Ishikawa (cell line): Measurements from ENCODE around the gene MKKS.

Experiments used
- CEBPB ChIP-seq: IDR thresholded peaks from 2 replicates; pipeline ENCODE4 v1.6.1; 2012
- CREB1 ChIP-seq: IDR thresholded peaks from 2 replicates; pipeline ENCODE4 v1.6.1; 2012; ENCODE audit warnings: low read depth
- EGR1 ChIP-seq: IDR thresholded peaks from 2 replicates; pipeline ENCODE4 v1.6.1; 2012
- EP300 ChIP-seq: IDR thresholded peaks from 2 replicates; pipeline ENCODE4 v1.6.1; 2012; ENCODE audit warnings: borderline replicate concordance
- FOXM1 ChIP-seq: IDR thresholded peaks from 2 replicates; pipeline ENCODE4 v1.6.1; 2012; ENCODE audit warnings: low read depth, borderline replicate concordance
- NFIC ChIP-seq: IDR thresholded peaks from 2 replicates; pipeline ENCODE4 v1.6.1; 2012
- RAD21 ChIP-seq: IDR thresholded peaks from 2 replicates; pipeline ENCODE4 v1.6.1; 2012; ENCODE audit warnings: low read depth
- TAF1 ChIP-seq: IDR thresholded peaks from 2 replicates; pipeline ENCODE4 v1.6.1; 2012; ENCODE audit warnings: low read depth, mild to moderate bottlenecking
- TCF12 ChIP-seq: IDR thresholded peaks from 2 replicates; pipeline ENCODE4 v1.6.1; 2012; ENCODE audit warnings: low read depth
- TEAD4 ChIP-seq: IDR thresholded peaks from 2 replicates; pipeline ENCODE4 v1.6.1; 2012
- YY1 ChIP-seq: IDR thresholded peaks from 2 replicates; pipeline ENCODE4 v1.6.1; 2012; ENCODE audit warnings: low read depth
- ZBTB7A ChIP-seq: IDR thresholded peaks from 2 replicates; pipeline ENCODE4 v1.6.1; 2012; ENCODE audit warnings: low read depth
- TF ChIP-seq, protein P1 (sequence below): IDR thresholded peaks from 2 replicates; pipeline ENCODE4 v1.6.1; 2012; ENCODE audit warnings: low read depth, mild to moderate bottlenecking
- TF ChIP-seq, protein P2 (sequence below): IDR thresholded peaks from 2 replicates; pipeline ENCODE4 v1.6.1; 2012
- TF ChIP-seq, protein P3 (sequence below): IDR thresholded peaks from 2 replicates; pipeline ENCODE4 v1.6.1; 2012

MKKS gene

DNA sequence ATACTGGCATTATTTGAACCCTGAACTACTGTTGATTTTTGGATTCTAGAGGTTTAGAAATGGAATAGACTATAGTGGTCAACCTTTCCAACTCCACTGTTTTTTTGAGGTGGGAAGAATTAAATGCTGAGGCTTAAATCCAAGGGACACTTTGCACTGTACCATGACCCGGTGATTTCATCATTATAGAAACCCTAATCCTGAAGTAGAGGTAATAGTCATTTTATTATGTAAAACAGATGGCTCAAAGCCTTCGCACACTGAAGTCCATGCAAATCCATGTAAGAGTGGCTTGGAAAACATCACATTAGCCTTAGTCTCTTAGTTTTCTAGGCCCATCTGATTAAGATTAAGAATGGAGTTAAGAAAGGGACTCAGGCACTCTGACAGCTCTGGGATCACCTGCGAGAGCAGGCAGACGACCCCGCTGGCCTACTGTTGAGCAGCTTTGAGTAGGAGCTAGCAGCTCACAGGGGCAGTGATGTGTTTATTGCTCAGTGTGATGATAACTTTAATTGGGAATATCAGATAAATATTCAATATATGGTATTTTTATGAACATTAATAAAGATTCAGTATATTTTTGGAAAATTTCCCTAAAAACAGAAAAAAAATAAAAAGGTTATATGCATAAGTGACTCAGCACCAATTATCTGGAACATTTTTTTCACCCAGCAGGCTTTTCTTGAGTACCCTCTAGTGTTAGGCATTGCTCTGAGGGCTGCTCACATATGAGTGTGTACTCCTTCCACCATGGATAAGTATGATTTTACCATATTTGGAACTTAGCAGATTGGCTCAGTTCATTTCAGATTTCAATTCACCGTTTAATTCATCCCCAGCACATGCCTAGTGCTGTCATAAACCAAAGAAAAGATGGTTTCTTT lies 14.5 kb upstream of the MKKS start:
- TF ChIP-seq NFIC = no peak

DNA sequence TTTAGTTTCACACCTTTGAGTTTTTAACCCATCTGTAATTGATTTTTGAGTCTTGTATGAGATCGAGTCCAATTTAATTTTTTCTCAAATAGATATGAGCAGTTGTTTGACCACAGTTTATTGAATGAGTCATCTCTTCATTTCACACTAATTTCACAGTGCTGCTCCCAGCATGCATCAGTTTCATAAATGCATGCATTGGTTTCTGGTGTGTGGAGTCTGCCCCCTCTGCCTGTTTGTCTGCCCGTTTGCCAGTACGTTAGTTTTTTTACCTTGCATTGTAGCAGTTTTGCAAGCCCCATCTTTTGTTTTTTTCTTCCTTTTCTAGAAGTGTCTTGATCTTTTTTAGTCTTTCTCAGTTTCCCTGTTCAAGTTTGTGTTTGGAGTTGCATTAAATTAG lies 13.0 kb upstream of the MKKS start:
- no peak for TF ChIP-seq NFIC
- TF ChIP-seq, protein P1, sequence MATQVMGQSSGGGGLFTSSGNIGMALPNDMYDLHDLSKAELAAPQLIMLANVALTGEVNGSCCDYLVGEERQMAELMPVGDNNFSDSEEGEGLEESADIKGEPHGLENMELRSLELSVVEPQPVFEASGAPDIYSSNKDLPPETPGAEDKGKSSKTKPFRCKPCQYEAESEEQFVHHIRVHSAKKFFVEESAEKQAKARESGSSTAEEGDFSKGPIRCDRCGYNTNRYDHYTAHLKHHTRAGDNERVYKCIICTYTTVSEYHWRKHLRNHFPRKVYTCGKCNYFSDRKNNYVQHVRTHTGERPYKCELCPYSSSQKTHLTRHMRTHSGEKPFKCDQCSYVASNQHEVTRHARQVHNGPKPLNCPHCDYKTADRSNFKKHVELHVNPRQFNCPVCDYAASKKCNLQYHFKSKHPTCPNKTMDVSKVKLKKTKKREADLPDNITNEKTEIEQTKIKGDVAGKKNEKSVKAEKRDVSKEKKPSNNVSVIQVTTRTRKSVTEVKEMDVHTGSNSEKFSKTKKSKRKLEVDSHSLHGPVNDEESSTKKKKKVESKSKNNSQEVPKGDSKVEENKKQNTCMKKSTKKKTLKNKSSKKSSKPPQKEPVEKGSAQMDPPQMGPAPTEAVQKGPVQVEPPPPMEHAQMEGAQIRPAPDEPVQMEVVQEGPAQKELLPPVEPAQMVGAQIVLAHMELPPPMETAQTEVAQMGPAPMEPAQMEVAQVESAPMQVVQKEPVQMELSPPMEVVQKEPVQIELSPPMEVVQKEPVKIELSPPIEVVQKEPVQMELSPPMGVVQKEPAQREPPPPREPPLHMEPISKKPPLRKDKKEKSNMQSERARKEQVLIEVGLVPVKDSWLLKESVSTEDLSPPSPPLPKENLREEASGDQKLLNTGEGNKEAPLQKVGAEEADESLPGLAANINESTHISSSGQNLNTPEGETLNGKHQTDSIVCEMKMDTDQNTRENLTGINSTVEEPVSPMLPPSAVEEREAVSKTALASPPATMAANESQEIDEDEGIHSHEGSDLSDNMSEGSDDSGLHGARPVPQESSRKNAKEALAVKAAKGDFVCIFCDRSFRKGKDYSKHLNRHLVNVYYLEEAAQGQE = no peak
- TF ChIP-seq, protein P2, sequence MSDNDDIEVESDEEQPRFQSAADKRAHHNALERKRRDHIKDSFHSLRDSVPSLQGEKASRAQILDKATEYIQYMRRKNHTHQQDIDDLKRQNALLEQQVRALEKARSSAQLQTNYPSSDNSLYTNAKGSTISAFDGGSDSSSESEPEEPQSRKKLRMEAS = no peak
- no peak for TF ChIP-seq ZBTB7A
- no peak for TF ChIP-seq CREB1
- TF ChIP-seq TEAD4 = no peak
- TF ChIP-seq FOXM1 = no peak

DNA sequence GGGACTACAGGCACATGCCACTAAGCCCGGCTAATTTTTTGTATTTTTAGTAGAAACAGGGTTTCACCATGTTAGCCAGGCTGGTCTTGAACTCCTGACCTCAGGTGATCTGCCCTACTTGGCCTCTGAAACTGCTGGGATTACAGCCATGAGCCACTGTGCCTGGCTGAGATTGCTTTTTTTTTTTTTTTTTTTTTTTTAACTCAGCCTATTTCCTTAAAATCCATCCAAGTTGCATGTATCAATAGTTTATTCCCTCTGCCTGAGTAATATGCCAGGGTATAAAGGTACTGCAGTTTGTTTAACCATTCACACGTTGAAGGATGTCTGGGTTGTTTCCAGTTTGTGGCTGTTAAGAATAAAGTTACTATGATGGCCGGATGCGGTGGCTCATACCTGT lies 11.7 kb upstream of the MKKS start:
- TF ChIP-seq NFIC (no peak), TCF12 (no peak), RAD21 (no peak), YY1 (no peak), TAF1 (no peak), CREB1 (no peak), EGR1 (no peak), EP300 (no peak), TEAD4 (no peak), CEBPB (no peak), ZBTB7A (no peak), FOXM1 (no peak)
- TF ChIP-seq, protein P1 = no peak
- TF ChIP-seq, protein P2 = no peak

DNA sequence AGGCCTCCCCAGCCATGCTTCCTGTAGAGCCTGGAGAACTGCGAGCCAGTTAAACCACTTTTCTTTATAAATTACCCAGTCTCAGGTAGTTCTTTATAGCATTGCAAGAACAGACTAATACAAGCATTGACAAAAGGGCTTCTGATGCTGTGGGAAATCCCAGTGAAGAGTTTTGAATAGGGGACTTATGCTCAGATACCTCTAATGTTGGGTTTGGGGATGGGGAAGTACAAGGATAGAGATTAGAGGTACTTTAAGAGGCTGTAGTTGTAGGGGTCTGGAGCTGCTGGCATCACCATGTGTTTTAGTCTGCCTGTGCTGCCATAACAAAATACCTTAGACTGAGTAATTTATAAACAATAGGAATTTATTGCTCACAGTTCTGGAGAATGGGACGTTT lies 9.9 kb upstream of the MKKS start:
- TF ChIP-seq TAF1 = no peak
- TF ChIP-seq CREB1 = no peak
- TF ChIP-seq EP300 = no peak
- TF ChIP-seq YY1 = no peak
- TF ChIP-seq TCF12 = no peak
- TF ChIP-seq FOXM1 = no peak
- TF ChIP-seq, protein P2 = no peak
- no peak for TF ChIP-seq CEBPB
- TF ChIP-seq, protein P3, sequence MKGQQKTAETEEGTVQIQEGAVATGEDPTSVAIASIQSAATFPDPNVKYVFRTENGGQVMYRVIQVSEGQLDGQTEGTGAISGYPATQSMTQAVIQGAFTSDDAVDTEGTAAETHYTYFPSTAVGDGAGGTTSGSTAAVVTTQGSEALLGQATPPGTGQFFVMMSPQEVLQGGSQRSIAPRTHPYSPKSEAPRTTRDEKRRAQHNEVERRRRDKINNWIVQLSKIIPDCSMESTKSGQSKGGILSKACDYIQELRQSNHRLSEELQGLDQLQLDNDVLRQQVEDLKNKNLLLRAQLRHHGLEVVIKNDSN = no peak
- no peak for TF ChIP-seq EGR1
- no peak for TF ChIP-seq TEAD4
- no peak for TF ChIP-seq ZBTB7A
- no peak for TF ChIP-seq RAD21
- no peak for TF ChIP-seq NFIC
- TF ChIP-seq, protein P1 = no peak

DNA sequence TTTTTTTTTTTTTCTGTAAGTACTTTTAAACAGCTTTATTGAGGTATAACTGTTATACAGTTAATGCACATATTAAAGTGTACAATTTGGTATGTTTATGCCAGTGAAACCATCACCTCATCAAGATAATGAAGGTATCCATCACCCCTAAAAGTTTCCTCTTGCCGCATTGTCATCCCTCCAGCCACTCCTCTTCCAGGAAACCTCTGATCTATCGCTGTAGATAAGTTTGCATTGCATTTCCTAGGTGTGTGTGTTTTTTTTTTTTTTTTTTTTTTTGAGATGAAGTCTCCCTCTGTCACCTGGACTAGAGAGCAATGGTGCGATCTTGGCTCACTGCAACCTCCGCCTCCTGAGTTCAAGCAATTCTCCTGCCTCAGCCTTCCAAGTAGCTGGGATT lies 4.2 kb upstream of the MKKS start:
- TF ChIP-seq TAF1 (no peak), NFIC (no peak), CEBPB (no peak), RAD21 (no peak), TEAD4 (no peak), ZBTB7A (no peak), YY1 (no peak), CREB1 (no peak)
- TF ChIP-seq, protein P2 = no peak
